Measurements from ENCODE around the gene B4GALT7.

B4GALT7 gene

GRCh38 chr5:177599731-177600507 lies at the start of gene B4GALT7:
B4GALT7 (plus strand) TSS chr5:177600132; CDS start chr5:177600211, 79 bp downstream.
- H4K20me1 ChIP-seq (ENCODE audit: insufficient read depth) = no peaks in the 10 kb centered on the region
- peaks cover 3% of the 10 kb centered on the region for H3K4me1 ChIP-seq (ENCODE audit: low read depth, poor library complexity, severe bottlenecking)
- peak within 1 kb of the TSS; percentile 86 for H3K4me2 ChIP-seq
- H3K36me3 ChIP-seq (ENCODE audit: insufficient read depth) = no peaks in the 10 kb centered on the region
- no peaks in the 10 kb centered on the region for H3K79me2 ChIP-seq (ENCODE audit: insufficient read depth, low read depth)
- peak within 1 kb of the TSS; percentile 57; the same call in 1 of the 2 replicates for H3K9ac ChIP-seq
- peak within 1 kb of the TSS; percentile 64 for H2AFZ ChIP-seq (ENCODE audit: low read depth)
- TF ChIP-seq CTCF (conservative IDR thresholded peaks at IDR 0.05; ENCODE audit: low read depth, low read length) = no peak
- H3K27me3 ChIP-seq (ENCODE audit: insufficient read depth, low read depth) = no peaks in the 10 kb centered on the region
- peak within 1 kb of the TSS; percentile 39; the same call in 1 of the 2 replicates for H3K27ac ChIP-seq
- no peak within 1 kb of the TSS for H3K4me3 ChIP-seq (IDR thresholded peaks at IDR 0.05; ENCODE audit: insufficient read depth, low read depth, low read length)

GRCh38 chr5:177552839-177553455 lies 47.0 kb upstream of the B4GALT7 start:
- H3K4me3 ChIP-seq (IDR thresholded peaks at IDR 0.05; ENCODE audit: insufficient read depth, low read depth, low read length) = no peak overlapping the region
- H3K79me2 ChIP-seq (ENCODE audit: insufficient read depth, low read depth) = peaks cover 19% of the 10 kb centered on the region; the same call in 1 of the 2 replicates
- peaks cover 13% of the 10 kb centered on the region for H3K4me1 ChIP-seq (ENCODE audit: low read depth, poor library complexity, severe bottlenecking)
- no peak overlapping the region; the same call in 1 of the 2 replicates for H3K9ac ChIP-seq
- no peaks in the 10 kb centered on the region for H3K36me3 ChIP-seq (ENCODE audit: insufficient read depth)
- no peak overlapping the region for H2AFZ ChIP-seq (ENCODE audit: low read depth)
- TF ChIP-seq CTCF (conservative IDR thresholded peaks at IDR 0.05; ENCODE audit: low read depth, low read length) = no peak
- peak overlapping the region; percentile 51 for H3K4me2 ChIP-seq
- H3K27ac ChIP-seq = no peak overlapping the region
- no peaks in the 10 kb centered on the region for H4K20me1 ChIP-seq (ENCODE audit: insufficient read depth)
- H3K27me3 ChIP-seq (ENCODE audit: insufficient read depth, low read depth) = no peaks in the 10 kb centered on the region

GRCh38 chr5:177553671-177554429 lies 46.1 kb upstream of the B4GALT7 start:
- H3K9ac ChIP-seq = peak overlapping the region; percentile 25; the same call in 1 of the 2 replicates
- H3K4me3 ChIP-seq (IDR thresholded peaks at IDR 0.05; ENCODE audit: insufficient read depth, low read depth, low read length) = no peak overlapping the region
- no peaks in the 10 kb centered on the region for H4K20me1 ChIP-seq (ENCODE audit: insufficient read depth)
- peaks cover 13% of the 10 kb centered on the region for H3K4me1 ChIP-seq (ENCODE audit: low read depth, poor library complexity, severe bottlenecking)
- H3K27me3 ChIP-seq (ENCODE audit: insufficient read depth, low read depth) = no peaks in the 10 kb centered on the region
- TF ChIP-seq CTCF (conservative IDR thresholded peaks at IDR 0.05; ENCODE audit: low read depth, low read length) = no peak
- H2AFZ ChIP-seq (ENCODE audit: low read depth) = no peak overlapping the region
- peaks cover 19% of the 10 kb centered on the region; the same call in 1 of the 2 replicates for H3K79me2 ChIP-seq (ENCODE audit: insufficient read depth, low read depth)
- no peaks in the 10 kb centered on the region for H3K36me3 ChIP-seq (ENCODE audit: insufficient read depth)
- H3K27ac ChIP-seq = no peak overlapping the region
- peak overlapping the region; percentile 51 for H3K4me2 ChIP-seq

- peaks cover 13% of the 10 kb centered on the region for H3K4me1 ChIP-seq (ENCODE audit: low read depth, poor library complexity, severe bottlenecking)
- no peaks in the 10 kb centered on the region for H4K20me1 ChIP-seq (ENCODE audit: insufficient read depth)
- no peak within 1 kb of the TSS for H3K4me3 ChIP-seq (IDR thresholded peaks at IDR 0.05; ENCODE audit: insufficient read depth, low read depth, low read length)
- H3K79me2 ChIP-seq (ENCODE audit: insufficient read depth, low read depth) = peaks cover 19% of the 10 kb centered on the region; the same call in 1 of the 2 replicates
- no peak for TF ChIP-seq CTCF (conservative IDR thresholded peaks at IDR 0.05; ENCODE audit: low read depth, low read length)
- no peaks in the 10 kb centered on the region for H3K36me3 ChIP-seq (ENCODE audit: insufficient read depth)
- no peak within 1 kb of the TSS for H3K27ac ChIP-seq
- peak within 1 kb of the TSS; percentile 41; the same call in 1 of the 2 replicates for H3K9ac ChIP-seq
- H2AFZ ChIP-seq (ENCODE audit: low read depth) = peak within 1 kb of the TSS; percentile 97
- no peaks in the 10 kb centered on the region for H3K27me3 ChIP-seq (ENCODE audit: insufficient read depth, low read depth)
- H3K4me2 ChIP-seq = peak within 1 kb of the TSS; percentile 82
Observed at GRCh38 chr5:177554474-177555111, 45.3 kb upstream of the B4GALT7 start, which contains the start of gene FAM193B. FAM193B (minus strand) TSS chr5:177554563; CDS start chr5:177554458, 105 bp downstream.

Measured in KMS-11 (cell line).